Kidney (tissue), 14 donors: Measurements from ENCODE around the gene HOXD11. TPM values are rescaled to one million over a fixed set of nuclear protein-coding genes. Genes with fewer than 3 reads are reported as not detected.

Experiments used
- DNase-seq, 5 donors: peaks; one replicate each; pipeline ENCODE4 v3.0.0-alpha.2; 2013 to 2020
- FAIRE-seq: peaks from 2 replicates; lab custom pipeline; 2012; peaks lifted over from hg19 to GRCh38; lab: Jason Lieb, UNC
- H3K27ac ChIP-seq, 2 donors: one replicate each; pipeline ENCODE4 v1.7.0; 2013; ENCODE audit warnings: low read depth in 2 of 2, low read length in 2 of 2, inconsistent platforms in 1 of 2
- H3K27me3 ChIP-seq: one replicate; pipeline ENCODE4 v1.7.1; 2013; ENCODE audit warnings: low read length, inconsistent platforms; ENCODE audit not compliant: control insufficient read depth, insufficient read depth
- H3K36me3 ChIP-seq, 3 donors: one replicate each; pipeline versions ENCODE4 v1.7.0 to v1.7.1; 2013; ENCODE audit warnings: low read length in 3 of 3, control low read depth in 1 of 3, inconsistent platforms in 1 of 3; ENCODE audit not compliant: insufficient read depth in 3 of 3, control insufficient read depth in 2 of 3
- H3K4me1 ChIP-seq, 3 donors: one replicate each; pipeline versions ENCODE4 v1.7.0 to v1.7.1; 2013; ENCODE audit warnings: low read length in 3 of 3, inconsistent platforms in 1 of 3, low read depth in 1 of 3; ENCODE audit not compliant: control insufficient read depth in 2 of 3, insufficient read depth in 2 of 3
- H3K4me3 ChIP-seq, 3 donors: one replicate each; pipeline versions ENCODE4 v1.7.0 to v1.8.1; 2013; ENCODE audit warnings: low read length in 3 of 3, control low read depth in 1 of 3, inconsistent platforms in 1 of 3
- H3K9ac ChIP-seq, 3 donors: one replicate each; pipeline versions ENCODE4 v1.7.0 to v1.7.1; 2013; ENCODE audit warnings: low read length in 3 of 3, control low read depth in 1 of 3, inconsistent platforms in 1 of 3
- H3K9me3 ChIP-seq, 3 donors: one replicate each; pipeline versions ENCODE4 v1.7.0 to v1.7.1; 2013; ENCODE audit warnings: low read length in 3 of 3, control low read depth in 1 of 3, inconsistent platforms in 1 of 3; ENCODE audit not compliant: control insufficient read depth in 2 of 3, insufficient read depth in 1 of 3
- intact Hi-C: fragments of 100-400 bp; cut with DNase I; formaldehyde crosslinking; loops from one replicate; pipeline ENCODE4 v1.11.1; 2022
- polyA plus RNA-seq: library from polyadenylated mRNA; stranded (reverse); fragments of 350-450 nt; fragmentation: Illumina TruSeq; extraction: RNeasy Lipid Tissue Mini Kit (QIAGEN cat#74804); gene quantifications from one replicate; pipeline ENCODE4 v1.2.3, GENCODE V29; 2014; ENCODE audit warnings: low read depth, low replicate concordance; ENCODE audit not compliant: insufficient read depth
- total RNA-seq: library from RNA; stranded (reverse); fragmentation: NEBNext Ultra II Directional; extraction: Animal tissue kit (Norgen Biotek cat#: 25700); gene quantifications from one replicate; pipeline ENCODE4 v1.2.1, GENCODE V29; 2021
- TF ChIP-seq, protein P1 (sequence below): IDR thresholded peaks from 3 replicates; pipeline ENCODE4 v1.5.1; 2012; ENCODE audit warnings: mild to moderate bottlenecking, moderate library complexity, borderline replicate concordance; ENCODE audit not compliant: insufficient read depth; ENCODE audit errors: extremely low read depth
- donor health status: control.
- donor health status: control.
- donor health status: control.
- donor health status: control.
- donor health status: control.
- donor health status: DM: yes; HTN: yes; CAD: no.
- donor health status: Normal renal cell carcinoma (clear cell type).

HOXD11 gene
- total and polyA plus RNA-seq, 2 donors from 2014 or later, result 5.8 to 15.9 TPM

DNA sequence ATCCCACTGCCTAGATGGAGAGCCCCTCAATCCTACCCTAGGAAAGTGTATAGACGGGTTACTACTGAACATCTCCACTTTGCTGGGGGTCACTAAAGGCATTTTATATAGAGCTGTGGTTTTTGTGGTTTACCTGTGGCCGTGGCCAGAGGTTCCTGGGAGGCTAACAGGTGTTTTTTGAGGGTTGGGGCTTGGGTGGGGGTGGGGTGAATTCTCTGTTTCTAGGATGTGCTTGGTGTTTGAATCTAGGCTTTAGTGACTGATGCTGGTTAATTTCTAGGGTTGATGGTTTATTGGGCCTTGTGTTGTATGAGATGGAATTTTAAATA, 30.1 kb downstream of the HOXD11 start:
- intact Hi-C loops, result no loop called here
- peaks cover 6 to 24% (median 16%) of the 10 kb centered on the region in 3 donors for H3K4me1 ChIP-seq
- peak overlapping the region; percentile 80 to 97 (median 95) for H3K9ac ChIP-seq
- FAIRE-seq (no peak), DNase-seq (no peak)
- H3K9me3 ChIP-seq, result no peaks in the 10 kb centered on the region
- H3K4me3 ChIP-seq, result peak overlapping the region; percentile 71 to 84 (median 73)
- no peaks in the 10 kb centered on the region for H3K27me3 ChIP-seq
- TF ChIP-seq, protein P1, sequence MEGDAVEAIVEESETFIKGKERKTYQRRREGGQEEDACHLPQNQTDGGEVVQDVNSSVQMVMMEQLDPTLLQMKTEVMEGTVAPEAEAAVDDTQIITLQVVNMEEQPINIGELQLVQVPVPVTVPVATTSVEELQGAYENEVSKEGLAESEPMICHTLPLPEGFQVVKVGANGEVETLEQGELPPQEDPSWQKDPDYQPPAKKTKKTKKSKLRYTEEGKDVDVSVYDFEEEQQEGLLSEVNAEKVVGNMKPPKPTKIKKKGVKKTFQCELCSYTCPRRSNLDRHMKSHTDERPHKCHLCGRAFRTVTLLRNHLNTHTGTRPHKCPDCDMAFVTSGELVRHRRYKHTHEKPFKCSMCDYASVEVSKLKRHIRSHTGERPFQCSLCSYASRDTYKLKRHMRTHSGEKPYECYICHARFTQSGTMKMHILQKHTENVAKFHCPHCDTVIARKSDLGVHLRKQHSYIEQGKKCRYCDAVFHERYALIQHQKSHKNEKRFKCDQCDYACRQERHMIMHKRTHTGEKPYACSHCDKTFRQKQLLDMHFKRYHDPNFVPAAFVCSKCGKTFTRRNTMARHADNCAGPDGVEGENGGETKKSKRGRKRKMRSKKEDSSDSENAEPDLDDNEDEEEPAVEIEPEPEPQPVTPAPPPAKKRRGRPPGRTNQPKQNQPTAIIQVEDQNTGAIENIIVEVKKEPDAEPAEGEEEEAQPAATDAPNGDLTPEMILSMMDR, result no peak
- H3K36me3 ChIP-seq, result no peaks in the 10 kb centered on the region
- peak overlapping the region; percentile 94 to 97 for H3K27ac ChIP-seq

- FAIRE-seq (no peak), DNase-seq (peak in 3 of 5 donors; percentile 36 to 43 (median 39))
These were observed 30.8 kb downstream of the HOXD11 start for GRCh38 chr2:176137906-176138305.

GRCh38 chr2:176138526-176138922, 31.4 kb downstream of the HOXD11 start:
- intact Hi-C loops, result no loop called here
- peak; percentile 64 to 91 (median 85) for DNase-seq

More at GRCh38 chr2:176137906-176138305, 30.8 kb downstream of the HOXD11 start:
- Histone ChIP-seq H3K4me1 (peaks cover 8 to 25% (median 19%) of the 10 kb centered on the region in 3 donors), H3K9ac (peak overlapping the region; percentile 80 to 97 (median 95)), H3K4me3 (peak overlapping the region; percentile 71 to 84 (median 73)), H3K36me3 (no peaks in the 10 kb centered on the region), H3K9me3 (no peaks in the 10 kb centered on the region), H3K27ac (peak overlapping the region; percentile 94 to 97), H3K27me3 (no peaks in the 10 kb centered on the region)
- TF ChIP-seq, protein P1, result no peak
- intact Hi-C loops, result no loop called here

More at GRCh38 chr2:176138526-176138922, 31.4 kb downstream of the HOXD11 start:
- Histone ChIP-seq H3K9me3 (no peaks in the 10 kb centered on the region), H3K4me3 (peak overlapping the region; percentile 71 to 84 (median 73)), H3K36me3 (no peaks in the 10 kb centered on the region), H3K27me3 (no peaks in the 10 kb centered on the region), H3K4me1 (peaks cover 8 to 25% (median 18%) of the 10 kb centered on the region in 3 donors), H3K27ac (peak overlapping the region; percentile 94 to 97), H3K9ac (peak overlapping the region; percentile 80 to 97 (median 95))
- TF ChIP-seq, protein P1, result no peak
- no peak for FAIRE-seq
